ENCODE data around the gene MZT2A.
"Not testable (repeated sequence)": the region's sequence is repeated elsewhere in the genome, so short reads cannot be mapped to it uniquely, and the experiment has no call there.

The MZT2A gene

GRCh38 chr2:131519871-131520470 lies 27.8 kb upstream of the MZT2A start:
- not testable (repeated sequence) for FAIRE-seq

DNA sequence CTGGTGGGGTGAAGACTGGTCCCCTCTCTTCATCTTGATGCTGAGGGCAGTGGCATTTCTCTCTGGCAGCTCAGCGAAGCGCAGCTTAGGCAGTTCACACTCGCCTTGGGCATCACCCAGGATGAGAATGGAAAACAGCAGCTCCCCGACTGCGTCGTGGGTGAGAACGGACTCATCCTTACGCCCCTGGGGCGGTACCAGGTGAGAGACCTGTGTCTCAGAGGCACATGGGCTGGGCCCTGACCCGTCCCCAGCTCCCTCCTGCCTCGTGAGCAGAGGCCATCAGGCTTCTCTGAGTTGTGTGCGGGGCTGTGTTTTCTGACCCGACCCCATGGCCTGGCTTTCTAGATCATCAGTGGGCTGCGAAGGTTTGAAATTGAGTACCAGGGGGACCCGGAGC lies 27.3 kb upstream of the MZT2A start:
- FAIRE-seq, result no peak

- not testable (repeated sequence) for FAIRE-seq
Measured at GRCh38 chr2:131518531-131518930, 26.3 kb upstream of the MZT2A start.

DNA sequence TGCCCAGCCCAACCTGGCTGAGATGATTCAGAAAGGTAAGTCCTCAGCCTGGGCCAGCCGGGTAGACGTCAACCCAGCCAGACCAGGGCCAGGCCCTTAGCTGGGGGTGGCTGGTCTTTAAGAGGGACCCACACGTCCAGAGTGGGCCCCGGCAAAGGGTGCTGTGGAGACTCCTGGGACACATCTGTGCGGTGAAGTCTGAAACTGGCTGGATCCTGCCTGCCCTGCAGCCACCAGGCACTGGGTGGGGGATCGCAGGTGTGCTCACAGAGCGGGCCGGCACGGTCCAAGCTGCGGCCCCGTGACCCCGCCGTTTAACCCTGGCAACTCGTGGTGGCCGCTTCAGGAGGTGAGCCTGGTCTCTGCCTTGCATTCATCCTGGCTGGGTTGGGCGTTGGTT lies 25.7 kb upstream of the MZT2A start:
- not testable (repeated sequence) for FAIRE-seq

DNA sequence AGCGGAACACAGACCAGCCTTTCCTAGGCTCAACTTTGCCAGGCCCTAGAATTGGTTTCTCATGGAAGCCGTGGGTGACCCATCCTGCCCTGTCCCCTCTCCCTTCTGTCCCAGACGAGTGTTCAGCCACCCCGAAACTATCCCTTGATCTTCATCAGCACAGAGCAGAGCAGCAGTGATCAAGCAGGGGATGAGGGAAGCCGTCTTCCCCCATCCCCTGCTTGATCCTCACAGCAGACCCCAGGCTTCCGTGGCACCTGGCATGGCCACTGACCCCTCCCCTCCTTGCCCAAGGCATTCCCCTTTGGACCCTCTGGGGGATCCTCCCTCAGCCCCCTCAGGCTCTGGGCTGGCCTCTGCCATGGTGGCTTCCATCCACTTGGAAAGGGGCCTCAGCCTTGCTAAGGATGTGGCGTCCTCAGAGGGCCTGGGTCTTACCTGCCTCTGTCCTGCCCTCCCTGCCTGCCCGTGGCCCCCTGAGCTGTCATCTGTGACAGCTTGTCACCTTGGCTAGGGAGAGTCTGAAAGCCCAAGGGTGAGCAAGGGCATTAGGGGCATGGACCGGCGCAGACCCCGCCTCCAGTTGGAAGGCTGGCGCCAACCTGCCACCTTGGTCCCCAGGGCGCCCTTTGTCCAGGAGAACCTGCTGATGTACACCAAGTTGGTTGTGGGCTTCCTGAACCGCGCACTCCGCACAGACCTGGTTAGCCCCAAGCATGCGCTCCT lies 25.1 kb upstream of the MZT2A start:
- no peak for FAIRE-seq

GRCh38 chr2:131516621-131517020 lies 24.4 kb upstream of the MZT2A start:
- not testable (repeated sequence) for FAIRE-seq

GRCh38 chr2:131516011-131516410 lies 23.8 kb upstream of the MZT2A start:
- no peak for FAIRE-seq

DNA sequence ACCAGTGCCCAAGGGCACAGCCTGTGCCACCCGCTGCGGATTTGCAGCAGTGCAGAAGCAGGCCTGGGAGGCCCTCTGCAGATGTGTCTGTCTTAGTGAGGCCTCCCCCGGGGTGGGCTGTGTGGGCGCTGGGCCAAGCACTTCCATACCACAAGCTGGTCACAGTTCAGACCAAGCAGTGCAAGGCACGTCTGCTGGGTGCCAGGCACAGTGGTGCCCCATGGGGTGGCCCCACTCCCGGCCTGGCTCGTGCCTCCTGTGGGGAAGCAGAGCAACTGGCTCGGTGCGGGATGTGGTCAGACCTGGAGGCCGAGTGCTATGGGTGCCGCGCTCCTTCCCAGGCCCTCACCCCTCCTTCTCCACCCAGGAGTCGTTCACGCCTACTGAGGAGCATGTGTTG lies 23.0 kb upstream of the MZT2A start:
- not testable (repeated sequence) for FAIRE-seq

- FAIRE-seq, result not testable (repeated sequence)
Measured at GRCh38 chr2:131514408-131515166, 22.4 kb upstream of the MZT2A start.

DNA sequence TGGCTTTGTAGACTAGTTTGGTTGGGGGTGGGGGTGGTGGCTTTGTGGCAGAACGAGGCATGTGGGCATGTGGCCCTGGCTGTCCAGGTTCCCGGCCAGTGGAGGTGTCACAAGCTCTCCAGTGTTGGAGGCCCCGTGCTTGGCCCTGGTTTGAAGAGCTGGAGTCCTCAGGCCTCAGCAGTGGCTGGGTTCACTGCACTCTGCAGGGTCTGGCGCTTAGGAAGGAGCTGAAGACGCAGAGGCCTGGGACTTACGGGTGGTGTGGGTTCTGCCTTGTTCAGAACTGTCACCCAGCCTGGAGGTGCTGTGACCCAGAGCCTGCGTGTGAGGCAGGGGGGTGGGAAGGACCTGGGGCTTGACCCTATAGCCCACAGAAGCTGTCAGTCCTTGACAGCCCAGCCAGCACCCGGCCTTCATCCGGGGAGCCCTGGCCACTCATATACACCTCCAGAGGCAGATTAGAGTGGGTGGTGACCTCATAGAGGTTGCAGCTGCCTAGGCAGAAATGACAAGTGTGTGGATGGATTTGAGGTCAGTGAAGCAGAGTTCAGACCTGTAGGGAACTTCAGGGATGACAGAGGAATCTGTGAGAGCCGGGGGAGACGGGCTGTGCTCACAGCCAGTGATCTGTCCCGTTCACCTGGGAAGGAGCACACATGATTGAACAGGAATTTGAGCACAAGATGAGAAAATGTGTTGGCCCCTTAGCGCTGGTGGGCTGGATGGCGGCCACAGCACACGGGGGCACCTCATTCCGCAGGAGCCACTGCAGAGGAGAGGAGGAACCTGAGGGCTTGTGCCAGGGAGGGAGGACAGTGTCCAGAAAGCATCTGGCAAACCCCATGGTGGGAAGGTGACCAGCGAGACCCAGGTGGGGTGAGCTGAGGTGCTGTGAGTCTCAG lies 20.0 kb upstream of the MZT2A start:
- FAIRE-seq, result not testable (repeated sequence)

GRCh38 chr2:131511291-131511968 lies 19.2 kb upstream of the MZT2A start:
- not testable (repeated sequence) for FAIRE-seq

GRCh38 chr2:131509615-131510014 lies 17.4 kb upstream of the MZT2A start:
- FAIRE-seq, result no peak

- FAIRE-seq, result not testable (repeated sequence)
Measured at GRCh38 chr2:131504082-131504750, 12.0 kb upstream of the MZT2A start.

DNA sequence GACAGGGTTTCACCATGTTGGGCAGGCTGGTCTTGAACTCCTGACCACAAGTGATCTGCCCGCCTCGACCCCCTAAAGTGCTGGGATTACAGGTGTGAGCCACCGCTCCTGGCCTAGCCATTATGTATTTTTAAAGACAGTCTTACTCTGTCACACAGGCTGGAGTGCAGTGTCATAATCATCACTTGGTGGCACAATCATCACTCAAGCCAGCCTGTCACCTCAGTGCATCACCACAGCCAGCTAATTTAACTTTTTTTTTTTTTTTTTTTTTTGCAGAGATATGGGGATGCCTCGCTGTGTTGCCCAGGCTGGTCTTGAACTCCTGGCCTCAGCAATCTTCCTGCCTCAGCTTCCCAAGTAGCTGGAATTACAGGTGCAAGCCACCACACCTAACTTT lies 11.4 kb upstream of the MZT2A start:
- not testable (repeated sequence) for FAIRE-seq

DNA sequence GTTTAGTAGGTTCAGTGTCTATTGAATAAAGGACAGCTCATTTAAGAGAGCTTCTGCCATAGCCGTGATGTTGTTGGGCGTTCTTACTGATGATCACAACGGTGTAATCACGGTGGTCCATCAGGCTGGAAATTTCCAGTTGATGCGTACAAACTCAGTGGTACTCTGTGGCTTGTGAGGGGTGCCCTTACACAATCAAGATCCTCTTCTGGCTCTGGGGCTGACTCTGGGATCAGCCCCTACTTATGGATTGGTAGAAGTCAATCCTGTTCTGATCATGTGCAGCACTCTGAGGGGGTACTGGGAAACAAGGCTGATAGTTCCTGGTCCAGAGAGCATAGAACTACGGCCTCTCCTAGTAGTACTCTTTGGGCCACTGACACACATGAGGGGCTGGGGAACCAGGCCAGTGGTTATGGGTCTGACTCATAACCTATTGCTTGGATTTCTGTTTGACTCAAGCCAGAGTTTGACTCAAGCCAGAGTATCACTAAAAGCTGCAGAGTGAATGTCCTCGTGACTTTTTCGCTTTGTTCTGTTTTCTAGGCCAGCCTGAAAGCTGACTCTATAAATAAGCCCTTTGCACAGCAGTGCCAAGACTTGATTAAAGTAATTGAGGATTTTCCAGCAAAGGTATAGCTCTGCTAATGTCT lies 6.2 kb upstream of the MZT2A start:
- not testable (repeated sequence) for FAIRE-seq

DNA sequence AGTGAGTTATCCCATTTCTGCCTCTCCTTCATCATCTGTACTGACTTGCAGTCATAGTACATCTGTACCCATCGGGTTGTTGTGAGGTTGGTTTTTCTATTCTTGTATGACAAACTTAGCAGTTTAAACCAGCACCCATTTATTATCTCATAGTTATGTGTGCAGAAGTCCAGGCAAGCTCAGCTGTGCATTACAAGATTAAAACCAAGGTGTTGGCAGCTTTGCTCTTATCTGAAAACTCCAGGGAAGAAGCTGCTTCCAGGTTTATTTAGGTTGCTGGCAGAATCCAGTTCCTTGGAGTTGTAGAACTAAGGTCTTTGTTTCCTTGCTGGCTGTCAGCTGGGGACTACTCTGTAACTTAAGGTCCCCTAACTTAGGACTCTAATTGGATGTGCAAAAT lies 3.3 kb upstream of the MZT2A start:
- not testable (repeated sequence) for FAIRE-seq

DNA sequence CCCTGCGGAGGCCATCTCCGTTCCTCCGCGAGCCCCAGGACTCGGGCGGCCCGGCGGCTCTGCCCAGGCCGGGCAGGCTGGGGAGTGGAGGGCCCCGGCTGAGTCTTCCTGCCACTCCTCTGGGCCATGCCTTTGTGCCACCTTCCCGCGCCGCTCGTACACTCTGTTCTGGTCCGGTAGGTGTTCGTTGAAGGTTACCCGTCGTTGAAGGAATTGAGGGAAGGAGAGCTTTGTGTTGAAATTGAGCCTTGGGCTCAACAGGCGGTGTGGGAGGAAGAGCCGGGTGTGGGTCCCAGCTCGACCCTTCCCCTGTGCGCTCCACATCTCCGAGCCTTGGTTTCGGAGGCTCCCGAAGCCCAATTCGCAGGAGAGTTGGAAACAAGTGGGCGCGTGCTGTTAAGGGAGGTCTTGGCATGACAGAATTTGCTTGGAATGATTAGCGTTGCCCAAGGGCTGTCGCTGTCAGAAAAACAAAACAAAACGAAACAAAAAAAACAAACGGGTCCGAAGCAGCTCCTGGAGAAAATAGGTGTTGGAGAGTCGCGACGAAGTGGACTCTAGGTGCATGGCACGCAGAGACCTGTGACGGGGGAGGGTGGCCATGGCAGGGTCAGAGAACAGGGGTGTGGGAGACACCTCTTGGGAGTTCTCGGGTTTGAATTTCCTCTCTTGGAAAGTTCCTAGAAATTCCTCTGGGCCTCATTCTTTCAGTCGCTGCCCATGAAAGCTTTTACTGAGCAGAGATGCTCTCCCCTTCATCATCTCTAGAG lies 1.2 kb upstream of the MZT2A start:
- FAIRE-seq, result no peak

GRCh38 chr2:131492418-131493198 lies 411 bp upstream of the MZT2A start:
- peak; percentile 7 for FAIRE-seq

DNA sequence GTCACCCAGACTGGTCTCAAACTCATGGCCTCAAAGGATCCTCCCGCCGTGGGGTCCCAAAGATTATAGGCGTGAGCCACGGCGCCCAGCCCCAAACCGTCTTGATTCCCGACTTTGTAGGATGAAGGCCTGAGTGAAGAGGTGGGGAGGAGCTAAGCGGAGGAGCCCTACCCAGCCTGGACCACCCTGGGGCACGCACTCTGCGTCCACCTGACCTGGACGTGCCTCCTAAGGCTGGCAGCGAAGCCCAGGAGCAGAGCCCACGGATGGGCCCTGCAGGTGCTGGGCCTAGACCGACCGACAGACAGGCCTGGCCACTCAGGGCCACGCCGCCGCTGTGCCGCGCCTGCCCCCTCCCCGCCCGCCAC lies 744 bp downstream of the MZT2A start:
- not testable (repeated sequence) for FAIRE-seq
